ENCODE results near the gene TPSD1. TPM values are rescaled to one million over a fixed set of nuclear protein-coding genes. Genes with fewer than 3 reads are reported as not detected.

The TPSD1 gene
- polyA plus RNA-seq, 1 donor (not counting 4 experiments of a cell fraction or from before 2014, with no cell fraction given): not detected

DNA sequence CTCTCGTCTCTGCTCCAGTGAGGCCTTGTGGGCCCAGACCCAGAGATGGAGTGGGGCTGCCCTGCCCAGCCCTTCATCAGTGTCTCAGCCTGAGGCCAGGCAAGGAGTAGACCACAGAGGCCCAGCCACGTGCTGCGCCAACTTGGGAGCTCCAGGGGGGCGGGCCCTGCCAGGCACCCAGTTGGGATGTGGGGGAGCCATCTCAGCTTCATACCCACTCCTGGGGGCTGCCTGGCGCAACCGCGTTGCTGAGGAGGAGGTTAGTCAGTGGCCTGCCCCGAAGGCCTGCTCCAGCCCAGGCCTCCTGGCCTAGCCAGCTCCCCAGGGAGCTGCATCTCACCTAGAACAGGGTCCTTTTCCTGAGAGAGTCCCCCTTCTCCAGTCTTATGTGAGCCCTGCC lies 42.6 kb upstream of the TPSD1 start:
- Histone ChIP-seq H3K79me2 (ENCODE audit: control insufficient read depth, insufficient read depth, low read length) (no peaks in the 10 kb centered on the region), H3K4me2 (ENCODE audit: control insufficient read depth, extremely low read depth, insufficient read depth, low read depth, low read length) (no peak overlapping the region), H3K27ac (ENCODE audit: control insufficient read depth, insufficient read depth, low read length) (no peak overlapping the region), H3K4me1 (ENCODE audit: control insufficient read depth, extremely low read depth, insufficient read depth, low read length) (no peaks in the 10 kb centered on the region), H3K9ac (ENCODE audit: control insufficient read depth, extremely low read depth, insufficient read depth, low read length) (no peak overlapping the region), H3K4me3 (ENCODE audit: control insufficient read depth in 2 of 3, extremely low read depth in 1 of 3, insufficient read depth in 2 of 3, low read depth in 1 of 3, low read length in 3 of 3) (no peak overlapping the region), H3K9me3 (ENCODE audit: control insufficient read depth, low read depth, low read length) (peaks cover 2% of the 10 kb centered on the region), H3K9me1 (ENCODE audit: control insufficient read depth, extremely low read depth, insufficient read depth, low read length) (no peaks in the 10 kb centered on the region), H3K27me3 (ENCODE audit: control insufficient read depth, extremely low read depth, insufficient read depth, low read length) (peaks cover 5% of the 10 kb centered on the region), H3K36me3 (ENCODE audit: control insufficient read depth in 2 of 2, extremely low read depth in 1 of 2, insufficient read depth in 2 of 2, low read length in 2 of 2) (no peaks in the 10 kb centered on the region), H2AFZ (ENCODE audit: control insufficient read depth, low read length) (no peak overlapping the region), H4K20me1 (ENCODE audit: control insufficient read depth, extremely low read depth, insufficient read depth, low read length) (no peaks in the 10 kb centered on the region)
- DNase-seq (ENCODE audit: low read depth, low spot score): no peak
- dilution Hi-C loops (cut with MboI; ENCODE audit: extremely low pct_ligation_motif_present, low sequenced_read_pairs): no loop called here
- TF ChIP-seq, protein P1, sequence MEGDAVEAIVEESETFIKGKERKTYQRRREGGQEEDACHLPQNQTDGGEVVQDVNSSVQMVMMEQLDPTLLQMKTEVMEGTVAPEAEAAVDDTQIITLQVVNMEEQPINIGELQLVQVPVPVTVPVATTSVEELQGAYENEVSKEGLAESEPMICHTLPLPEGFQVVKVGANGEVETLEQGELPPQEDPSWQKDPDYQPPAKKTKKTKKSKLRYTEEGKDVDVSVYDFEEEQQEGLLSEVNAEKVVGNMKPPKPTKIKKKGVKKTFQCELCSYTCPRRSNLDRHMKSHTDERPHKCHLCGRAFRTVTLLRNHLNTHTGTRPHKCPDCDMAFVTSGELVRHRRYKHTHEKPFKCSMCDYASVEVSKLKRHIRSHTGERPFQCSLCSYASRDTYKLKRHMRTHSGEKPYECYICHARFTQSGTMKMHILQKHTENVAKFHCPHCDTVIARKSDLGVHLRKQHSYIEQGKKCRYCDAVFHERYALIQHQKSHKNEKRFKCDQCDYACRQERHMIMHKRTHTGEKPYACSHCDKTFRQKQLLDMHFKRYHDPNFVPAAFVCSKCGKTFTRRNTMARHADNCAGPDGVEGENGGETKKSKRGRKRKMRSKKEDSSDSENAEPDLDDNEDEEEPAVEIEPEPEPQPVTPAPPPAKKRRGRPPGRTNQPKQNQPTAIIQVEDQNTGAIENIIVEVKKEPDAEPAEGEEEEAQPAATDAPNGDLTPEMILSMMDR (optimal IDR thresholded peaks at IDR 0.05 in 1 of 3, IDR thresholded peaks at IDR 0.05 in 1 of 3, conservative IDR thresholded peaks at IDR 0.05 in 1 of 3; ENCODE audit: extremely low read depth in 1 of 3, insufficient read depth in 2 of 3, low read length in 3 of 3): no peak
- TF ChIP-seq EZH2 (IDR thresholded peaks at IDR 0.05; ENCODE audit: low read length): no peak
- FAIRE-seq: no peak

DNA sequence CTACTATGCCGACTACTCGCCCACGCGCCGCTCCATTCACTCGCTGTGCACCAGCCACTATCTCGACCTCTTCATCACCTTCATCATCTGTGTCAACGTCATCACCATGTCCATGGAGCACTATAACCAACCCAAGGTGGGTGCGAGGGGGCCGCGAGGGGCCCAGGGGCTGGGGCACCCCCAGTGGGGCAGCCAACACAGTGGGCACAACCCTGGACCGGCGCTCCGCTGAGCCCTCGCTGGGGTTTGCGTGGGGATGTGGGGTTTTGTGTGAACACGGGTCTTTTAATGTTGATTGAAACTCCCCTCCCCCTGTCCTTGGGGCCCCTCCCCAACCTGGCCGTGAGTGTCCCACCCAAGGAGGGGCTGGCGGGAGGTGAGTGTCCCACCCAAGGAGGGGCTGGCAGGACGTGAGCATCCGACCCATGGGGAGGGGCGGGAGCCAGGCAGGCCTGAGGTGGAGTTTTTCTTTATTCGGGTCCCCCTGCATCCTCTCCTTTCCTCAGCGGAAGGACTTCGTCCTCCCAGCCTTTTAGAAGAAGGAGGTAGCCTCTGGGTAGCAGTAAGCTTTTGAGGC lies 42.0 kb upstream of the TPSD1 start:
- DNase-seq (ENCODE audit: low read depth, low spot score) (no peak), FAIRE-seq (no peak)
- no peak overlapping the region for H2AFZ ChIP-seq (ENCODE audit: control insufficient read depth, low read length)
- no peak overlapping the region for H3K27ac ChIP-seq (ENCODE audit: control insufficient read depth, insufficient read depth, low read length)
- H3K4me1 ChIP-seq (ENCODE audit: control insufficient read depth, extremely low read depth, insufficient read depth, low read length): no peaks in the 10 kb centered on the region
- no peaks in the 10 kb centered on the region for H4K20me1 ChIP-seq (ENCODE audit: control insufficient read depth, extremely low read depth, insufficient read depth, low read length)
- no peak overlapping the region for H3K4me2 ChIP-seq (ENCODE audit: control insufficient read depth, extremely low read depth, insufficient read depth, low read depth, low read length)
- H3K9ac ChIP-seq (ENCODE audit: control insufficient read depth, extremely low read depth, insufficient read depth, low read length): no peak overlapping the region
- TF ChIP-seq, protein P1 (optimal IDR thresholded peaks at IDR 0.05 in 1 of 3, IDR thresholded peaks at IDR 0.05 in 1 of 3, conservative IDR thresholded peaks at IDR 0.05 in 1 of 3; ENCODE audit: extremely low read depth in 1 of 3, insufficient read depth in 2 of 3, low read length in 3 of 3): no peak
- TF ChIP-seq EZH2 (IDR thresholded peaks at IDR 0.05; ENCODE audit: low read length): no peak
- dilution Hi-C loops (cut with MboI; ENCODE audit: extremely low pct_ligation_motif_present, low sequenced_read_pairs): no loop called here
- H3K9me1 ChIP-seq (ENCODE audit: control insufficient read depth, extremely low read depth, insufficient read depth, low read length): no peaks in the 10 kb centered on the region
- H3K36me3 ChIP-seq (ENCODE audit: control insufficient read depth in 2 of 2, extremely low read depth in 1 of 2, insufficient read depth in 2 of 2, low read length in 2 of 2): no peaks in the 10 kb centered on the region
- H3K9me3 ChIP-seq (ENCODE audit: control insufficient read depth, low read depth, low read length): peaks cover 2% of the 10 kb centered on the region
- H3K27me3 ChIP-seq (ENCODE audit: control insufficient read depth, extremely low read depth, insufficient read depth, low read length): peaks cover 5% of the 10 kb centered on the region
- no peaks in the 10 kb centered on the region for H3K79me2 ChIP-seq (ENCODE audit: control insufficient read depth, insufficient read depth, low read length)
- no peak overlapping the region for H3K4me3 ChIP-seq (ENCODE audit: control insufficient read depth in 2 of 3, extremely low read depth in 1 of 3, insufficient read depth in 2 of 3, low read depth in 1 of 3, low read length in 3 of 3)
